B cell (primary cell): ENCODE results near the gene PRPS2.

ENCODE experiments used
- CTCF ChIP-seq: fragments of 200-600 bp; IDR thresholded peaks from one replicate; pipeline ENCODE4 v1.8.0; 2022; ENCODE audit warnings: antibody characterized with exemption, mild to moderate bottlenecking
- EZH2 ChIP-seq: IDR thresholded peaks from 2 replicates; pipeline ENCODE4 v1.6.1; 2012; ENCODE audit warnings: borderline replicate concordance, low read depth, mild to moderate bottlenecking, moderate library complexity, low read length; ENCODE audit not compliant: insufficient read depth, poor library complexity, severe bottlenecking

GRCh38 chrX:12843668-12844279 lies 52.6 kb downstream of the PRPS2 start:
- TF ChIP-seq CTCF: no peak
- no peak for TF ChIP-seq EZH2
